Upper lobe of left lung (tissue), 6 donors: Measurements from ENCODE around the gene ODAD2. TPM values are rescaled to one million over a fixed set of nuclear protein-coding genes. Genes with fewer than 3 reads are reported as not detected.

Source experiments
- ATAC-seq, 2 donors: fragments of 200-7000 bp; cut with Tn5 transposase; one replicate each; pipeline ENCODE4 v1.9.1; 2022; ENCODE audit warnings: mild to moderate bottlenecking in 2 of 2, moderate library complexity in 2 of 2; ENCODE audit not compliant: low FRiP score in 2 of 2
- DNase-seq, 2 donors: peaks; one replicate each; pipeline ENCODE4 v3.0.0-alpha.2; 2019 to 2020
- H3K27ac ChIP-seq, 4 donors: fragments of 200-600 bp; sonication (generic); one replicate each; pipeline ENCODE4 v1.5.1; 2016 to 2019
- H3K27me3 ChIP-seq, 4 donors: fragments of 200-600 bp; sonication (generic); one replicate each; pipeline ENCODE4 v1.5.1; 2017 to 2019
- H3K36me3 ChIP-seq, 4 donors: fragments of 200-600 bp; sonication (generic); one replicate each; pipeline ENCODE4 v1.5.1; 2016 to 2019
- H3K4me1 ChIP-seq, 4 donors: fragments of 200-600 bp; sonication (generic); one replicate each; pipeline ENCODE4 v1.5.1; 2018 to 2019
- H3K4me3 ChIP-seq, 4 donors: fragments of 200-600 bp; sonication (generic); one replicate each; pipeline ENCODE4 v1.5.1; 2017 to 2019; ENCODE audit warnings: mild to moderate bottlenecking in 2 of 4, moderate library complexity in 1 of 4
- H3K9me3 ChIP-seq, 4 donors: fragments of 200-600 bp; sonication (generic); one replicate each; pipeline ENCODE4 v1.5.1; 2018 to 2019
- CTCF ChIP-seq, 6 experiments: fragments of 450-650 bp in 4 of 6; fragments of 200-600 bp in 2 of 6; sonication (generic) in 2 of 6; IDR thresholded peaks; one replicate each; pipeline ENCODE4 v1.5.1; 2016 to 2019; ENCODE audit warnings: antibody characterized with exemption in 6 of 6
- EP300 ChIP-seq, 4 donors: sonication (generic); formaldehyde crosslinking; IDR thresholded peaks; one replicate each; pipeline ENCODE4 v1.5.1; 2017; ENCODE audit warnings: antibody characterized with exemption in 4 of 4, control low read depth in 2 of 4
- POLR2A ChIP-seq, 4 donors: fragments of 450-650 bp; IDR thresholded peaks; one replicate each; pipeline ENCODE4 v1.5.1; 2016 to 2017; ENCODE audit warnings: antibody characterized with exemption in 4 of 4, mild to moderate bottlenecking in 2 of 4
- POLR2AphosphoS5 ChIP-seq, 2 donors: sonication (generic); formaldehyde crosslinking; IDR thresholded peaks; one replicate each; pipeline ENCODE4 v1.5.1; 2017; ENCODE audit warnings: antibody characterized with exemption in 2 of 2
- WGBS, 2 donors: methylation state at CpG; one replicate each; pipeline ENCODE4 v1.1.5; 2017 to 2018; 5-methylcytosine and 5-hydroxymethylcytosine counted together
- total RNA-seq, 6 donors: library from RNA; depleted of rRNA in 4 of 6; stranded (reverse); fragments of >200 nt in 4 of 6; gene quantifications; one replicate each; pipeline versions ENCODE4 v1.1.0 to v1.2.1, GENCODE V29; 2016 to 2021
- donor health status: DM: no; HTN: no; CAD: no; lungs with moderate emphysema.
- donor health status: DM: no; HTN: yes; CAD: no; lungs with severe emphysema.

The ODAD2 gene
- total RNA-seq: 10 to 100 TPM in 2 of 6 donors, 1 to 10 TPM in 3, under 1 TPM in 1; 0.43 to 19.3 (median 3.5) TPM

DNA sequence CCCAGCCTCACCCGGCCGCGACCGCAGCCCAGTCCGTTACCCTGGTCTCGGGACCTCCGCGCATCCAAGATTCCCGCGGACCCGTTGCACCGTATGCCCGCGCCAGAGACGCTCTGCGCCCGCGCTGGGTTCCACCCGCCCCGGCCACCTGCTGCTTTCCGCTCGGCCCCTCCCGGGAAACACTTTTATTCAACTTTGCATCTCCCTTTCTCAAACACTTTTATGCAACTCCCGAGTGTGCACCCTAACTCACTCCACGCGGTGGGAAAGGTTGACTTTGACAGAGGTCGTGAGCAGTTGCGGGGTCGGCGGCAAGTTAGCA, at the start of gene ODAD2:
Gene ODAD2, minus strand, starts transcription at position 126 of the 322 bp plus-strand sequence. CDS start 3,937 bp downstream, outside the sequence.
- 2 to 5% methylated on average over 24 to 28 of the region's 30 CpGs for WGBS, 2 donors
- peak within 1 kb of the TSS; percentile 45 to 81 (median 59) for H3K4me3 ChIP-seq
- no peak for TF ChIP-seq POLR2A (IDR thresholded peaks at IDR 0.05)
- no peaks in the 10 kb centered on the region for H3K27me3 ChIP-seq
- no peaks in the 10 kb centered on the region for H3K9me3 ChIP-seq
- H3K4me1 ChIP-seq: peaks cover 0 to 13% (median 8%) of the 10 kb centered on the region in 4 donors
- H3K27ac ChIP-seq: peak within 1 kb of the TSS in 2 of 4 donors; percentile 22 to 23
- no peak for DNase-seq
- H3K36me3 ChIP-seq: no peaks in the 10 kb centered on the region
- ATAC-seq: no peak

DNA sequence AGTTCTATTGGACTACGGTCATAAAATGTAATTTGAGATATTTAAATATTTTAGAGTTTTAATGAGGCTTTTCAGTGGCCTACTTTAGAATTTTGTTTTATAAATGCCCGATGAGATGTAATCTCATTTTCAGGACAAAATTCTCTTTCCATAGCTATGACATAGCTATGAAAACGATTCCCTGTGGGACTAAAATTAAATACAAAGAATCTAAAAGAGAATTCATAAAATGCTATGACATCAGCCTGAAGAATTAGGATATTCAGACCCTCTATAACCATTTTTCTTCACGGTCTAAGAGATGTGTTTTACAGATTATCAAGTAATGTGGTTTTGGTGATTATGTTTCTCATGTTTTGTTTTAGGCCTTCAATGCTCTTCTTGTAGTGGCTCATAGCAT, 48.2 kb upstream of the ODAD2 start:
- TF ChIP-seq POLR2AphosphoS5 (IDR thresholded peaks at IDR 0.05) (no peak), CTCF (IDR thresholded peaks at IDR 0.05) (no peak), POLR2A (IDR thresholded peaks at IDR 0.05) (no peak), EP300 (IDR thresholded peaks at IDR 0.05) (no peak)
- H3K36me3 ChIP-seq: no peaks in the 10 kb centered on the region
- H3K27me3 ChIP-seq: no peaks in the 10 kb centered on the region
- WGBS, 2 donors: 77 to 85% methylated on average over 4 of the region's 4 CpGs
- no peaks in the 10 kb centered on the region for H3K9me3 ChIP-seq
- no peaks in the 10 kb centered on the region for H3K4me1 ChIP-seq
- ATAC-seq: no peak
- no peak overlapping the region for H3K27ac ChIP-seq
- no peak for DNase-seq
- no peak overlapping the region for H3K4me3 ChIP-seq

DNA sequence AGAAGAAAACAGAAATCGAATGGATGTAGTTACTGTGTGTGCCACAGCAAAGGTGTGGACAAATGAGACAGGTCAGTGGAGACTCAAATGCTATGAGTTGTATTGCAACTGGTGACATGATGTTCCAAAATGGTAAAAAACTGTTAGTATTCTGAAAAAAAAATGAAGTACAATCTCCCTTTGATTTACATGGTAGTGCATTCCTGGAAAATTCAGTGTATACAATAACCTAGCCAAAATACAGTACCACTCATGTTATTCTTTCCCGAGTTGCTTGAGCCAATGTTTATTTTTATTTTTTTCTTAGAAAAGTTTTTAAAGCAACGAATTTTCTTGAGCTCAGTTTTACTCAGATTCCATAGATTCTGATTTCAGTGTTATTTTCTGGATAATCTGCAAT, 47.7 kb upstream of the ODAD2 start:
- ATAC-seq (no peak), DNase-seq (no peak)
- H3K4me1 ChIP-seq: no peaks in the 10 kb centered on the region
- H3K9me3 ChIP-seq: no peaks in the 10 kb centered on the region
- no peaks in the 10 kb centered on the region for H3K27me3 ChIP-seq
- 57 to 68% methylated on average over 3 of the region's 3 CpGs for WGBS, 2 donors
- H3K27ac ChIP-seq: no peak overlapping the region
- TF ChIP-seq POLR2AphosphoS5 (IDR thresholded peaks at IDR 0.05) (no peak), POLR2A (IDR thresholded peaks at IDR 0.05) (no peak), EP300 (IDR thresholded peaks at IDR 0.05) (no peak), CTCF (IDR thresholded peaks at IDR 0.05) (no peak)
- no peak overlapping the region for H3K4me3 ChIP-seq
- no peaks in the 10 kb centered on the region for H3K36me3 ChIP-seq

DNA sequence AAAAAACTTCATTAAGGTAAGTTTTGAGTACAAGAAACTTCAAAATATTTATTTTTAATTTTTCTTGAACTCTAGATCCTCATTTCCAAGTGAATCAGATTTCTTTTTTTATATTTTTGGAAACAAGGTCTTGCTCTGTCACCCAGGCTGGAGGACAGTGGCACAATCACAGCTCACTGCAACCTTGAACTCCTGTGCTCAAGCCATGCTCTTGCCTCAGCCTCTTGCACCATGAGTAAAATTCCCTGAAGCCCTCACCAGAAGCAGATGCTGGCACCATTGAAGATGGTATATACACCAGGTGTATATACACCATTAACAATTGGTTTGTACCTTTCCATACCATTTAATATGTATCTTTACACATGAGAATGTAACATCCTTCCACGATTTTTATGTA, 45.1 kb upstream of the ODAD2 start:
- TF ChIP-seq POLR2AphosphoS5 (IDR thresholded peaks at IDR 0.05) (no peak), CTCF (IDR thresholded peaks at IDR 0.05) (no peak), EP300 (IDR thresholded peaks at IDR 0.05) (no peak)
- WGBS, 2 donors: 80 to 82% methylated on average over 1 of the region's 1 CpG
- no peaks in the 10 kb centered on the region for H3K4me1 ChIP-seq
- H3K4me3 ChIP-seq: no peak overlapping the region
- no peak for ATAC-seq
- H3K27ac ChIP-seq: no peak overlapping the region
- H3K9me3 ChIP-seq: no peaks in the 10 kb centered on the region
- DNase-seq: no peak
- H3K27me3 ChIP-seq: no peaks in the 10 kb centered on the region
- no peaks in the 10 kb centered on the region for H3K36me3 ChIP-seq

DNA sequence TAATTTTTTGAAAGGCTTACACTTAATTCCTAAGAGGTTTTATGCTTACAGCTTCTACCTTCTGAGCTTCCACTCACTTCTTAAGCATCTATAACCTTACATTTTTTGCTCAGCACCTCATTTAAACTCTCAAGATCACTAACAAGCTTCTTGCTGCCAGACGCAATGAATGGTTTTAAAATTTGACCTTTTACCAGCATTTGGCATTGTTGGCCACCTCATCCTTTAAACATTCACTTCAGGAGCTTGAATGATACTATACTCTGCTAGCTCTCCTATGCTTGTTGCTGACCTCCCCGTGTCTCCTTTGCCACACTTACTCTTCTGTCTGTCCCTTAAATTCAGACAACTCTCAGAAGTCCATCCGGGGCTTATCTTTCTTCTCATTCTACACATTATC, 37.7 kb upstream of the ODAD2 start:
- no peaks in the 10 kb centered on the region for H3K4me1 ChIP-seq
- ATAC-seq: no peak
- no peak overlapping the region for H3K27ac ChIP-seq
- no peak for DNase-seq
- no peaks in the 10 kb centered on the region for H3K36me3 ChIP-seq
- WGBS, 2 donors: 85 to 93% methylated on average over 3 of the region's 3 CpGs
- H3K9me3 ChIP-seq: no peaks in the 10 kb centered on the region
- no peak for TF ChIP-seq CTCF (IDR thresholded peaks at IDR 0.05)
- TF ChIP-seq EP300 (IDR thresholded peaks at IDR 0.05): no peak
- no peak for TF ChIP-seq POLR2A (IDR thresholded peaks at IDR 0.05)
- TF ChIP-seq POLR2AphosphoS5 (IDR thresholded peaks at IDR 0.05): no peak
- no peak overlapping the region for H3K4me3 ChIP-seq
- no peaks in the 10 kb centered on the region for H3K27me3 ChIP-seq
